HepG2 (cell line): ENCODE results near the gene URI1.

Experiments
- HOXA7 ChIP-seq: sonication (generic); formaldehyde crosslinking; IDR thresholded peaks from 2 replicates; pipeline ENCODE4 v1.8.1; 2022; ENCODE audit warnings: mild to moderate bottlenecking, missing genetic modification reagents, moderate library complexity
- SALL2 ChIP-seq: sonication (generic); formaldehyde crosslinking; IDR thresholded peaks from 2 replicates; pipeline ENCODE4 v1.8.1; 2023; ENCODE audit warnings: mild to moderate bottlenecking, missing genetic modification reagents, inconsistent platforms
- SP4 ChIP-seq: sonication (generic); formaldehyde crosslinking; IDR thresholded peaks from 2 replicates; pipeline ENCODE4 v1.8.1; 2023; ENCODE audit warnings: mild to moderate bottlenecking, missing genetic modification reagents
- ZNF777 ChIP-seq: sonication (generic); formaldehyde crosslinking; IDR thresholded peaks from 2 replicates; pipeline ENCODE4 v1.4.0; 2020; ENCODE audit warnings: missing genetic modification reagents
- ZNF792 ChIP-seq: IDR thresholded peaks from 2 replicates; pipeline ENCODE4 v1.6.1; 2016
- TF ChIP-seq, protein P1 (sequence below): sonication (generic); formaldehyde crosslinking; IDR thresholded peaks from 2 replicates; pipeline ENCODE4 v1.5.0; 2020; ENCODE audit warnings: missing genetic modification reagents

DNA sequence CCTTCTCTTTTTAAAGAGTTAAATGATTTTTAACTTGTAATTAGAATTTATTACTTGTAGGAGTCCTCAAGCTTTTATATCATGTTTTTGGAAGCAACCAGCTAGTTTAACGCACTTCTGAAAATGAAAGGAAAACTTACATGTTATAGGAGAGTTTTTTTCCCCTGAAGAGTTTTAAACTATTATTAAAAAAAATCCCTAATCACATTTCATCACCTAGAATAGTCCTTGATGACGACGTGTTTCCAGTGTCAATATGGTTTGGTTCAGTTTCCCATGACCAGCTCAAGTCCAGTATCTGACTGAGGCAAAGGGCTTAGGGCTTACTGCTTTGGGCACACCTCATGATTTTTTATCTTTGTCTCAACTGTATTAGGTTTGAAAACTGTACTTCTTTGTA is 36.0 kb downstream of the URI1 start:
- no peak for TF ChIP-seq ZNF777 (CRISPR knock-in tag)
- TF ChIP-seq HOXA7 (CRISPR knock-in tag): no peak
- no peak for TF ChIP-seq SALL2 (CRISPR knock-in tag)
- no peak for TF ChIP-seq ZNF792 (CRISPR knock-in tag)
- TF ChIP-seq, protein P1, sequence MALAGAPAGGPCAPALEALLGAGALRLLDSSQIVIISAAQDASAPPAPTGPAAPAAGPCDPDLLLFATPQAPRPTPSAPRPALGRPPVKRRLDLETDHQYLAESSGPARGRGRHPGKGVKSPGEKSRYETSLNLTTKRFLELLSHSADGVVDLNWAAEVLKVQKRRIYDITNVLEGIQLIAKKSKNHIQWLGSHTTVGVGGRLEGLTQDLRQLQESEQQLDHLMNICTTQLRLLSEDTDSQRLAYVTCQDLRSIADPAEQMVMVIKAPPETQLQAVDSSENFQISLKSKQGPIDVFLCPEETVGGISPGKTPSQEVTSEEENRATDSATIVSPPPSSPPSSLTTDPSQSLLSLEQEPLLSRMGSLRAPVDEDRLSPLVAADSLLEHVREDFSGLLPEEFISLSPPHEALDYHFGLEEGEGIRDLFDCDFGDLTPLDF: no peak
- no peak for TF ChIP-seq SP4 (CRISPR knock-in tag)
